OCI-LY3 (cell line): ENCODE measurements around the gene POLA2.

ENCODE experiments used
- H2AFZ ChIP-seq: fragments of 200-600, 300-600 bp; shearing (Covaris generic); 2 replicates; pipeline ENCODE4 v1.6.0; 2014; ENCODE audit warnings: antibody characterized with exemption, low read depth, low read length
- H3K27ac ChIP-seq: fragments of 200-600, 300-600 bp; sonication (generic); 2 replicates; pipeline ENCODE4 v1.5.1; 2014; ENCODE audit warnings: mild to moderate bottlenecking, low read length, moderate library complexity, mixed read lengths
- H3K27me3 ChIP-seq: fragments of 200-600, 300-600 bp; sonication (generic); 2 replicates; pipeline ENCODE4 v1.6.1; 2014; ENCODE audit warnings: low read depth, low read length, mixed read lengths
- H3K36me3 ChIP-seq: fragments of 200-600, 300-600 bp; sonication (generic); replicated peaks from 2 replicates; pipeline ENCODE3; 2014; ENCODE audit warnings: low read depth, low read length, mixed read lengths
- H3K4me1 ChIP-seq: fragments of 300-600, 200-600 bp; sonication (generic); 2 replicates; pipeline ENCODE4 v1.6.1; 2014; ENCODE audit warnings: low read length, mixed read lengths
- H3K4me2 ChIP-seq: fragments of 200-600, 300-600 bp; sonication (generic); 2 replicates; pipeline ENCODE4 v1.6.1; 2014; ENCODE audit warnings: low read length, mixed read lengths
- H3K4me3 ChIP-seq: fragments of 300-600, 200-600 bp; sonication (generic); 2 replicates; pipeline ENCODE4 v1.5.1; 2014; ENCODE audit warnings: antibody characterized with exemption, mild to moderate bottlenecking, low read length, moderate library complexity
- H3K79me2 ChIP-seq: fragments of 300-600, 200-600 bp; shearing (Covaris generic); 2 replicates; pipeline ENCODE4 v1.6.1; 2014; ENCODE audit warnings: mild to moderate bottlenecking, low read length, mixed read lengths
- H3K9ac ChIP-seq: fragments of 300-600, 200-600 bp; shearing (Covaris generic); 2 replicates; pipeline ENCODE4 v1.6.0; 2014; ENCODE audit warnings: mild to moderate bottlenecking, low read length, moderate library complexity
- H3K9me3 ChIP-seq: fragments of 200-600, 300-600 bp; shearing (Covaris generic); 2 replicates; pipeline ENCODE4 v1.6.1; 2014; ENCODE audit warnings: low read length, mixed read lengths; ENCODE audit not compliant: insufficient read depth
- H4K20me1 ChIP-seq: fragments of 200-600, 300-600 bp; sonication (generic); 2 replicates; pipeline ENCODE4 v1.6.1; 2016; ENCODE audit warnings: low read length, mixed read lengths; ENCODE audit not compliant: insufficient read depth
- CTCF ChIP-seq: fragments of 200-600, 300-600 bp; sonication (generic); IDR thresholded peaks from 2 replicates; pipeline ENCODE4 v1.5.1; 2014; ENCODE audit warnings: antibody characterized with exemption, low read length, low read depth
- EZH2phosphoT487 ChIP-seq: fragments of 200-600 bp; shearing (Covaris generic); IDR thresholded peaks from 2 replicates; pipeline ENCODE4 v1.6.1; 2018; ENCODE audit warnings: antibody characterized with exemption, mixed run types, low read depth

POLA2 gene

GRCh38 chr11:65286686-65287085 lies 24.9 kb downstream of the POLA2 start:
- no peak overlapping the region for H3K4me2 ChIP-seq
- no peak overlapping the region for H3K27ac ChIP-seq
- H2AFZ ChIP-seq = no peak overlapping the region
- H3K27me3 ChIP-seq = no peaks in the 10 kb centered on the region
- H3K9ac ChIP-seq = no peak overlapping the region
- TF ChIP-seq EZH2phosphoT487 = no peak
- TF ChIP-seq CTCF = no peak
- no peaks in the 10 kb centered on the region for H4K20me1 ChIP-seq
- no peaks in the 10 kb centered on the region for H3K9me3 ChIP-seq
- no peaks in the 10 kb centered on the region for H3K79me2 ChIP-seq
- H3K36me3 ChIP-seq = peaks cover 63% of the 10 kb centered on the region
- no peaks in the 10 kb centered on the region for H3K4me1 ChIP-seq
- no peak overlapping the region for H3K4me3 ChIP-seq

- H3K36me3 ChIP-seq = peaks cover 61% of the 10 kb centered on the region
Measured at GRCh38 chr11:65287601-65288000, 25.8 kb downstream of the POLA2 start.

GRCh38 chr11:65288706-65289536 lies 27.2 kb downstream of the POLA2 start:
- Histone ChIP-seq H3K9me3 (no peaks in the 10 kb centered on the region), H3K4me2 (no peak overlapping the region), H3K4me3 (no peak overlapping the region), H2AFZ (no peak overlapping the region), H3K36me3 (peaks cover 72% of the 10 kb centered on the region), H3K27me3 (no peaks in the 10 kb centered on the region), H3K4me1 (no peaks in the 10 kb centered on the region), H4K20me1 (no peaks in the 10 kb centered on the region), H3K79me2 (no peaks in the 10 kb centered on the region), H3K9ac (no peak overlapping the region), H3K27ac (no peak overlapping the region)
- TF ChIP-seq CTCF (no peak), EZH2phosphoT487 (no peak)

More at GRCh38 chr11:65287601-65288000, 25.8 kb downstream of the POLA2 start:
- no peak overlapping the region for H3K27ac ChIP-seq
- no peak overlapping the region for H3K9ac ChIP-seq
- no peak for TF ChIP-seq EZH2phosphoT487
- TF ChIP-seq CTCF = no peak
- H3K9me3 ChIP-seq = no peaks in the 10 kb centered on the region
- no peak overlapping the region for H3K4me3 ChIP-seq
- no peak overlapping the region for H3K4me2 ChIP-seq
- no peaks in the 10 kb centered on the region for H3K27me3 ChIP-seq
- H2AFZ ChIP-seq = no peak overlapping the region
- no peaks in the 10 kb centered on the region for H4K20me1 ChIP-seq
- H3K79me2 ChIP-seq = no peaks in the 10 kb centered on the region
- H3K4me1 ChIP-seq = no peaks in the 10 kb centered on the region

- Histone ChIP-seq H4K20me1 (no peaks in the 10 kb centered on the region), H3K9ac (no peak overlapping the region), H3K36me3 (peaks cover 84% of the 10 kb centered on the region), H3K4me3 (no peak overlapping the region), H3K9me3 (no peaks in the 10 kb centered on the region), H2AFZ (no peak overlapping the region), H3K4me2 (no peak overlapping the region), H3K4me1 (no peaks in the 10 kb centered on the region), H3K27me3 (no peaks in the 10 kb centered on the region), H3K27ac (no peak overlapping the region), H3K79me2 (no peaks in the 10 kb centered on the region)
- TF ChIP-seq EZH2phosphoT487 = no peak
- TF ChIP-seq CTCF = no peak
Measured at GRCh38 chr11:65290448-65291165, 28.8 kb downstream of the POLA2 start.
